Measurements from ENCODE around the gene CTU2.

DNA sequence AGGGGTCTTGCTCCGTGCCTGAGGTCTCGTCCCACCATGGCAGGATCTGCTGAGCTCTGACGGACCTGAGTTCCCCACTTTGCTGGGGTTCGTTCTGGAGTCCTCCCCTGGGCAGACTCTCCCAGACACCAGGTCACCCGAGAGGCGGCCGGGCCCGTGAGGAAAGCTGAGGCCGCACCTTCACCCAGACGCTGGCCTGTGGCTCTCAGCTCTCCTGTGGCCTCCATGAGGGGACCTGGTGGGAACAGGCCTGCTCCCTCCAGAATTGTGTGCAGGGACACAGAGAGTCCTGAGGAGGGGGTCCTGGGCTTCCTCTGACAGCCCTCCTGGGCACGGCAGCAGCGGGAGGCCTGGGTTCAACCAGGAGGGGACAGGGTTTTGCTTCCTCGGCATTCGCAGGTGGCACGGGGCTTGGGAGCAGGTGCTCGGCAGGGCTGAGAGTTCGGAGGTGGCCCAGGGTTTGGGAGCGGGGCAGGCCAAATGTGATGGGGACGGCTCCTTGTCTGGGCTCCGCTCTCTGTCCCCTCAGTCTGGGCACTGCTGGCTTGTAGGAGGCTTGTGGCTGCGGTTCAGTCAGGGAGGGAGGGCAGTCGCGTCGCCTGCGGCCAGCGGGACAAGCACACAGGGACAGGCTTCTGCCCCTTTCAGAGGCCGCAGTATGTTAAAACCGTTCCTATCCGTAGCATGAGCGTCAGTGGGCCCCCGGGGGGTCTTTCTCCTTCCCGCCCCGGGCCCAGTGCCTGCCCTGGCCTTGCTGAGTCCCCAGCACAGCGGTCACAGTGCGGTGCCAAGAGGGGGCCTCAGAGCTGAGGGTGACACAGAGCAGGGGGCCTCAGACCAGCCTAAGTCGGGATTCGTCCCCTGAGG lies 11.8 kb upstream of the CTU2 start:
- TF ChIP-seq CTCF (IDR thresholded peaks at IDR 0.05), result no peak
- TF ChIP-seq POLR2A (IDR thresholded peaks at IDR 0.05), result no peak
- TF ChIP-seq POLR2AphosphoS5 (IDR thresholded peaks at IDR 0.05), result no peak

Measured in breast epithelium (tissue), 3 donors.